COLO668 (cell line): ENCODE data around the gene PPAT.

Experiments used
- DNase-seq: peaks from one replicate; lab custom pipeline; 2025; ENCODE audit not compliant: unreplicated experiment; lab: John Stamatoyannopoulos, UW

PPAT gene

DNA sequence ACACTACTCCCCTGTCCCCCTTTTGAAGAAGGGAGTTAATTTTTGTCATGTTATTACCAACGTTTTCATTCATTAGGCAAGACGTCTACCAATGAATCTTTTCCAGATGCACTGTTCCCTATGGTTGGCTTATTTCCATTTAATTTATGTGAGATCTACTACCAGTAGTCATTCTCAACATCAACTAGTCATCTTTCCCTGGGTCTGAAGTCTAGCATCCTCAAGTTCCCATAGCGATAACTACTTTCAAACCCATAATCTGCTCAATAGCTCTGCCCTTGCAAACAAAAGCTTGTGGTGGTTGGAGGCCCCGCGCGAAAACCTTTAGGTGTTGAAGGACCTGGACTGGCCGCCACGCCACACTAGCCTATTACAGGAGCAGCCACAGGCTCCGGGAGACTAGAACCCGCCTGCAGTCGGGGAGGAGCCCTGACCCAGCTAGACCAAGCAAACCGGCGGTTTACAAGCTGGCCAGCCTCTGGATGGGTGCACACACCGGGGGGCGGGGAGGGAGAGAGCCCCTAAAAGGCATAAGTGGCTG, 746 bp downstream of the PPAT start:
- peak; percentile 78 for DNase-seq

DNA sequence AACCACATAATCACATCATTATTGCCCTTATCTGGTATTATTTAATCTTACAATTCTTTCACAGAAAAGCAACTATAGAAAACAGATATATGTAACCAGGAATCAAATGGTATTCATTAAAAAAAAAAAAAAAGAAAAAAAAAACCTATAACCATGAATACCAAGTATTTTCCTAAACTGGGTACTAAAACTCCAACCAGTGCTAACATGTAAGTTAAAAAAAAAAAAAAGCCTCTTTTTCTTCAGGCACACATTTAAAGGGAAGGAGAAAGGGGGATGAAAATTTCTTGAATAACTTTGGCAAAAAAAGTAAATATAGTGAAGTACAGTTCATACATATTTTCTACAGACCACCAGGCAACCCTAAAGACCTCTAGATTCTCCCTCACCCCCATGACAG, 2.1 kb downstream of the PPAT start:
- no peak for DNase-seq

DNA sequence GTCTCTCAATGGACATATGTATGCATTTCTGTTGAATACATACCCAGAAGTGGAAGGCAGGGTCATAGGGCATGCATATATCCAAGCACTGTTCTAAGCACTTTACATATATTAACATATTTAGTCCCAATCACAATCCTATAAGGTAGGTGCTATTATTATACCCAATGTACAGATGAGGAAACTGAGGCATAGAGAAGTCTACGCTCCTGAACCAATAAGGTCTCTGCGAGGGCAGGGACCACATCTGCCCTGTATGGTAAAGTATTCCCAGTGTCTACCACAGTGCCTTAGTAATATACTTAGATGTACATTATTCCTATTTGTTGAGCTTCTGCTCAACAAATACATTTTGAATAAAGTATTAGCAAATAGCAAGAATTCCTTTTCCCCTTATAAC, 5.2 kb downstream of the PPAT start:
- DNase-seq: no peak

DNA sequence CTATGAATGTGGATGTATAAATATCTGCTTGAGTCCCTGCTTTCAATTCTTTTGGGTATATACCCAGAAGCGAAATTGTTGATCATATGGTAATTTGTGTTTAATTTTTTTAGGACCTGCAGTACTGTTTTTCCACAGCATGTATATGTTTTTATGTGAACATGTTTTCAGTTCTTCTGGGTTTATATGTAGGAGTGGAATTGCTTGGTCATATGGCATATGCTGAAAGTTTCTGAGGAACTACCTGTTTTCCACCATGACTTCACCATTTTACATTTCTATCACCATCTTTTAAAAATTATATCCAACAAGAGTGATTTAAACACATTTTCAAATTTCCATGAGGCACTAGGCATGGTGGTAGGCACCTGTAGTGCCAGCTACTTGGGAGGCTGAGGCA, 8.2 kb downstream of the PPAT start:
- no peak for DNase-seq

DNA sequence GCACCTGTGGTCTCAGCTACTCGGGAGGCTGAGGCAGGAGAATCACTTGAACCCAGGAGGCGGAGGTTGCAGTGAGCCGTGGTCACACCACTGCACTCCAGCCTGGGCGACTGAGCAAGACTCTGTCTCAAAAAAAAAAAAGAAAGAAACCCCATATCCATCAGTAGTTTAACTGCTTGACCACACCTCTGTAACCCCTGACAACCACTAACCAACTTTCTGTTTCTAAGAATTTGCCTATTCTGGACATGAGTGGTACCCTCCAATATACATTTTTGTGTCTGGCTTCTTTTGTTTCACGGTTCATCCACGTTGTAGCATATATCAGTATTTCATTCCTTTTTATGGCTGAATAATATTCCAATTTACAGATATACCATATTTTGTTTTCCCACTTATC, 9.1 kb downstream of the PPAT start:
- no peak for DNase-seq

DNA sequence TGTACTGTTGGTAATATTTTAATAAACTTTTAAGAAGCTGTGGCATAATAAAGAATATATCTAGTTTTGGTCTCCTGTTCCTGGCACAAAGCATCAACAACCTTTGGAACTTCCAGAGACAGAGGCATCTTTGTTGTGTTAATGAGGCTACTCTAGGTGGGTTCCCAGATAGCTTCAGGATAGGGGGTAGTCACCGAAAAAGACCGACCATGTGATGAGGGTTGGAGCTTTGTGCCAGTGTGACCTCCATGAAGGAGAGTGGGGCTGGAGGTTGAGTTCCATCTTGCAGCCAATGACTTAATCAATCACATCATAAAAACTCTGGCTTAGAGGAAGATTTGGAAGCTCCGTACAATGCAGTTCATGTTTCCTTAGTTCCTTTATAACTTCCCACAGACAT, 9.9 kb downstream of the PPAT start:
- no peak for DNase-seq

DNA sequence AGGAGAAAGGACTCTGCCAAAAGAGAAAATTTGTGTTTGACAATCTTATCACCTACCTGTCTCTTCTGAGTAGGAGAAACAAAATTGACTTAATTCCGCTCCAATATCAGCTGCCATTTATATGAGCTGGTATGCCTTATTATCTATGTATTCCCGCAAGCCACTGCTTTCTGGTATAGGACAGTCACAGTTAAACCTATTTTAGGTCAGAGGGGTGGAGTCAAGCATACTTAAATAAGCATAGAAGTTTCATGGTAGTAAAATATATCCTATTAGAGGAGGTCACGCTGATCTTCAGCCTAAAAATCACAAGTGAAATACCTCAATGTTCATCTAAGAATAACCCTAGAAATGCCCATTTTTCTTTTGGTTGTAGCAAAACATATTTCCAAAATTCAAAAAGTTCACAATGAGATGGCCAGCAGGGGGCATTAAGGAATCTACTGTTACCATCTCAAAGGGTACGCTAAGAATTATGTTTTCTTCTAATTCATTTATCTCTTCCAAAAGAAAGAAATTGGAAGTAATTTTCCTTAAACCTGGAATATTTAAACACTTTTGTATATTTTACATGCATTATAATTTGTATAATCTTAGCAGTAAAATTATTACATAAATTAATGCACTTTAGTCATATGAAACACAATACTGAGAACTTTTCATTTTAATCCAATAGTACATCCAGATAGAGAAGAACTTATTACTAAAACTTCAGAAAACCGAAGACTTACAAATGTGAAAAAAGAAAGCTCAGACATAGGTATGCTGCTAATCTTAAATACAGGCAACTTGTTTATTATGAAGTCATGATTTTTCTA, 10.5 kb downstream of the PPAT start:
- DNase-seq: no peak

DNA sequence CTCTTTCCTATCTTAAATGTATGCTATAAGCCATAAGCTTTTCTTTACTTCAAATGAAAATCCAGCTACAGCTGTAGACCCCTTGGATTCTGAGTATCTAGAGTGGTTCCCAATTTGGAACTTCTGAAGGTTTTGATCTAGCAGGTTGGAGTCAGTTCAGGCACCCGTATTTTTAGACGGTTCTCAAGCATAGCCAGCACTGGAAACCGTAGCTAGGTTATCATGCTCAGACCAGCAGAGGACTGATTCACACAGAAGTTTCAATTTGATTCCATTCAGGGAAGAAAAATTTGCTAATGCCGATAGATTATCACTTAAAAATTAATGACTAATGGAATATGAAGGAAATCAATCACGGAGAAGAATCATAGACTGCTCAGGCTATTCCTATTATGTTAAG, 11.2 kb downstream of the PPAT start:
- DNase-seq: no peak

DNA sequence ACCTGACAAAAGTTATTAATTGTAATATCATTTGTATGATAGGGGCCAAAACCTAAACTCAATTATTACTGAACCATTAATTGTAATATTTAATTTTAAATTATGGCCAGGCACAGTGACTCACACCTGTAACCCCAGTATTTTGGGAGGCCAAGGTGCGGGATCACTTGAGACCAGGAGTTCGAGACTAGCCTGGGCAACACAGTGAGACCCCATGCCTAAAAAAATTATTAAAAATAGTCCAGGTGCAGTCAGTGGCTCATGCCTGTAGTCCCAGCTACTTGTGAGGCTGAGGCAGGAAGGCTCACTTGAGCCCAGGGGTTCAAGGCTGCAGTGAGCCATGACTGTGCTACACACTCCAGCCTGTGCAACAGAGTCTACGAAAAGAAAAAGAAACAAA, 18.0 kb downstream of the PPAT start:
- no peak for DNase-seq

DNA sequence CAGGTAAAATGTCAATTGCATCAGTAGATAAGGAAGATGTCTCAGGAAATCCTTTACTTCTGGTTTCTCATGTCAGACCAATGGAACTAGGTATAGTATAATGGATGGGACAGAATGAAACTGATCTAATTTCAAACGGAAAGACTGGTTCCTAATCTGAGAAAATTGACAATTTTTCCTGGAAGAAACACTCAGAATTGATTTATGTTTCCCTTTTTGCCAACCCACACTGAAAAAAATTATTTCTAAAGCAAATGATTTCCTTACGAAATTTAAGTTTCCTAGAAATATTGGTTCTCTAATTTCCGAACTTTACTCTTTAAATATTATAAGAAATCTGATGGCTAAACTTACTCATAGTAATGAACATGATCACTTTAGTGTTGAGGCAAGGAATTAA, 19.1 kb downstream of the PPAT start:
- no peak for DNase-seq

DNA sequence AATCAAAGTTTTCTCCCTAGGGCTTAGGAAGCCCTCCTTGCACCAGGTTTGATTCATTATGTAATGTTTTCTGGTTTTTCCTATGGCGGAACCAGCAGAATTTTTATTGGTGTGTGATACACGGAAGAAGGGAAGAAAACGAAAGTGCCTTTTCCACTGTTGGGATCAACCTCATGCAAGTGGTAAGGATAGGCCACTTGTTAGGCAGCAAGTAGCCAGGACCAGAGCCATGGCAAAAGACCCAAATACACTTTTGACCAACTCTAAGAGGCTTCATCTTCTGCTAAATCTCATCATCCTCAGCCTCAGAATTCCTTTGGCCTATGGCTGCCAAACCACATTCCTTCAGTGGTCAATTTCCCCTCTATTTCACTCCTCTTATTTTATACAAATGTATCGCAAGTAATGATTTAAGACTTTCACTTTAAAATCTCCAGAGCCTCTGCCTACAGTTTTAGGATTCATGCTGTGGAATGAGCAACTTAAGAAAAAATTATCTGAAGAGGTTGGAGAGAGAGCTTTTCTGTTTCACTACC, 21.2 kb downstream of the PPAT start:
- no peak for DNase-seq

DNA sequence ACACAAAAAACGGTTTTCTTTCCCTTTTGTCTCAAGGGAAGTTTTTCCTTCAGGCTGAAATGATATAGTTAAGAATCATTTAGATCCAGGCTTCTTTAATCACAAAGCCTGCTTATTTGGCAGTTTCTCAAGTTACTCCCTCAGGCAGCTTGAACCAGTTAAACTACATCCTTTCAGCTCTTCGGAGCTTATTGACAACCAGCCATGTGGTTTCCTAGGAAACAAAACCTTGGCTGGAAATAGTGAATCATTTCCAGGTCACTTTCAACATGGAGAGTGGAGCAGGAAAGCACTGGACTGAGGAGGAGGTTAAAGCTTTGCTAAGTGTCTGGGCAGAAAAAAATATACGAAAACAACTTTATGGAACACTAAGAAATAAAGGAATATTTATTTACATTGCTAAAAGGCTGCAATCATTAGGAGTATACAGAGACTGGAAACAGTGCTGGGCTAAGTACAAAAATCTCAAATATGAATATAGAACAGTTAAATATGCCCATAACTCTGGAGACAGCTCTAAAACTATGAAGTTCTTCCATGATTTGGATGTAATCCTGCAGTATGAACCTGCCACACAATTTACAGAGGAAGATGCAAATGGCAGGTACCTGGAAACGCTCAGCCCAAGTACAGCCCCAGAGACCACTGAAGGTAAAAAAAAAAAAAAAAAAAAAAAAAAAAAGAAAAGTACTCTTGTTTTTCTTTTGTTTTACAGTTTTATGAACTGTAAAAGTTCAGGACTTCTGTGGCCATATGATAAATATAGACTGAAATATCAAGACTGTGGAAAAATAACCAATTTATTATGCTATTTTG, 25.0 kb downstream of the PPAT start:
- DNase-seq: peak; percentile 47

DNA sequence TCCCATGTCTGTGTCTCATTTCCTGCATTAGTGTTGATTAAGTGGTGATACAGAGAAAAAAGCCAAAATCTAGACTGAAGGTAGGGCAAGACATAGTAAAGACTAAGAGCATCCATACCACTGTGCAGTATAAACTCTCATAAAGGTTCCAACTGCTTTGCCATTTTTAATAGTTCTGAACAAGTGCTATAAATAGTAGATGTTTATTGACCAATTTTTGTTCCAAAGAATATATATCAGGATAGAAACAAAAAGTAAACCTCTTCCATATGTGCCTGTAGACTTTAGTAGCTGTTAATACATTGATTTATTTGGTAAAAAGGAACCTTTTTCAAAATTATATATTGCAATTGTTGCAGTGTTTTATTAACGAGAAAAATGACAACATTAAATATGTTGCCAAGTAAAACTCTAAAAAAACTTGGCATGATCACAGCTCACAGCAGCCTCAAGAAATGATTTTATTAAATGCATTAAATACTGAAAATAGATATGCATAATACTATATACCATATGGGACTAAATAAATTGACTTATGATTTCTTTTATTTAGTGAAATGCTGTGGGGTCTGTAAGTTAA, 25.8 kb downstream of the PPAT start:
- no peak for DNase-seq

DNA sequence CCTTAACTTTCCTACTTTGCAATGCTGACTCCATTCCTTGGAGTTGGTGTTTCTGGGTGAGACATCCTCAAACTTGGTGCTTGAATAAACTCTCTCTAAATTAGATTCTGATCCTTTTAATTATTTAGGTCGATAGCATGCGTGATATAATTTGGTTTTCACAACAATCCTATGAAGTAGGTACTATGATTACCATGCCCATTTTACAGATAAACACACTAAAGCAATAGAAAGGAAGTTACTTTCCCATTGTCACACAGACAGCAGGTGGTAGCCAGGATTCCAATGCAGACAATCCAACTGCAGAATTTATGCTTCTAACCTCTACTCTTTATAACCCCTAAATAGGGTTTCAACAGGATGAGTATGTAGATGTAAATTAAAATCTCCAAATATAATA, 26.4 kb downstream of the PPAT start:
- DNase-seq: no peak

DNA sequence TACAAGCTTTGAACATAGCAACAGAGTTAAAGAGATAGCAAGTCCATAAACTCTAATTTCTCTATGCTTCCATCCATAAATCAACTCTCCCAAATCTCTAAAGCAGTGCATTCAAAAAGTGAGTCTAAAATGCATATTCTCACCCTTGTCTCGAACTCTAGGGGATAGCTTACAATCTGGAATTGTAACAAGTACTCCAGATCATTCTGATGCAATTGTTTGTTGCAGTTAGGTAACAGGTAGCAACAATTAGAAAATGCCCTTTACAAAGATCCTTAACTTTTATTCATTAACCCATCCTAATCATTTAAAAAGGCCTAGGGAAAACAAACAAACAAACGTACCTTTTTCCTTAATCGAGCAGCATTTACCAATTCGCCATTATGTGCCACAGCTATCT, 29.3 kb downstream of the PPAT start:
- DNase-seq: no peak

DNA sequence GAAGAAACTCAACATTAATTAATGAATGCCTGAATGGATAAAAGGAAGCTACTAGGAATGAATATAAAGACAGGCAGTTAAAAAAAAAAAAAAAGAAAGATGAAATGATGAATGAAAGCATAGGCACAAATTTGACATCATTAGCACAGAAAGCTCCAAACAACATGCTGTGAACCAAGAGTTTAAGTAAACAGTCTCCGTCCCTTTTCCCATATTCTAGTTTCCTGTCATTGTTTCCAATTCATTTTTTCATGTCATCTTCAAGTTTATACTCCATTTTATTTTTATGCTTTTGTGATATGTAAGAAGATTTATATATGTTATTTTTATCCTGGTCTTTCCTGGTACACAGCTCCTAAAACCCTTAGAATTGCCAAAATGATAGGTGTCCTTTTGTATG, 30.4 kb downstream of the PPAT start:
- no peak for DNase-seq

DNA sequence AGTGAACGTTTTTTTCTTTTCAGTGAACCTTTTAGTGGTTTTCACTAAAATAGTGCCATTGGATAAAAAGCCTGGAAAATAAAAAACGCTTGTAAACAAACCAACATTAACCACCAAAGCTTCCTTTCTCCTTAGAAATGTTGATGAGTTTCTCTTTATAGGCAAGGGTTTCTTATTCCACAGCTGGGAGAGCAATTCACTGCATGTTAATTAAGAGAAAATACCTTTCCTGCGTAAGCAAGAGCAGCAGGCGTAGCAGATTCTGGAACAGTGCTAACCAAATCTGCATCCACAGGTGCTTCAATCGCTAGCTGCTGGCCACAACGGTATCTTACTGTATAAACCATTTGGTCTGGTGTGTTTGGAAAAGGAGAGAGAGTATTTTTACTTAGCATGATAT, 34.9 kb downstream of the PPAT start:
- no peak for DNase-seq

DNA sequence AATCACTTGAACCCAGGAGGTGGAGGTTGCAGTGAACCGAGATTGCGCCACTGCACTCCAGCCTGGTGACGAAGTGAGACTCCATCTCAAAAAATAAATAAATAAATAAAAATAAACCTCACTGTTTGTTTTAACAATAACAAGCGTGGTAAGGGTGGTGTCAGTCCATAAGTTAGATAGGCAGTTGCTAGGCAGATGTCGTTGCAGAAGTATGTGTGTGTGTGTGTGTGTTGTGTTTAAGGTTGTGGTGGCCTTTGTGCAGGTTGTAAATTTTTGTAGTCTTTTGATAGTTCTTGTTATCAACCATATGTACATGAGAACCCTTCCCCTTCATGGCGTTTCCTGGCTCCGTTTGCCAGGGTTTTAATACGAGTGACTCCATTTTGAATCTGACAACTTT, 44.1 kb downstream of the PPAT start:
- no peak for DNase-seq

DNA sequence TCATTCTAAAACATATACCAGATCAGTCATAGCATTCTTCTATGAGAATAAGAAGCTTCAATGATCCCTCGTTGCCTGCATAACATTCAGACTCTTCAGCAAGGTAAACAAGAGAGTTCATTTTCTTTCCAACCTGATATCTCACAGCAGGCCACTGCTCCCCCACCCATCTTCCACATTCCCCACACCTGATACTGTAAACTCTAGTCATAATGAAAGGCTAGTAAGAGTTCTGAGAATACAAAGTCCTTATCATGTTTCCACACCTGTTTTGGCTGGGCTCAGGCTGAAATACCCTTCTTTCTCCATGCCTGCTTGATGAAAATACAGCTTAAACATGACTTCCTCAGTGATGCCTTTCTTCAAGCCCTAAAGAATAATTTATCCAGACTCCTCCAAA, 45.9 kb downstream of the PPAT start:
- DNase-seq: no peak

DNA sequence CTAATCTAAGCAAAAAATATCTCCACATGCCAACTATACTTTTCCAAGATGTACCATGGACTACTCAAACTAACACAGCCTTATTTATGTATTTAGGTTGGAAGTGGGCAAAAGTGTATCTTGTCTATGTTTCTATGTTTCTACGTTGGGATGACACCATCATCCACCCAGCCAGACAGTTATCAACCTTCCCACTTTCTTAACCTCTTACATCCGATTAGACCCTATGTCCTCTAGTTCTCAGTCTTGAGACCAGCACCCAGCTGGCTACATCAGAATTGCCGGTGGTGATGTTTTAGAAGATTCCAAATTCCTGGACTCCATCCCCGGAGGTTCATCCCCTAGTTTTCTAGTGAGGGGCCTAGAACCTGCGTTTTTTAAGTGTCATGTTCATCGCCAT, 47.1 kb downstream of the PPAT start:
- DNase-seq: no peak
